HG03520 (cell line): ENCODE measurements around the gene SUSD4.

Source experiments
- ATAC-seq: cut with Tn5 transposase; IDR thresholded peaks from one replicate; pipeline ENCODE4 v1.9.1; 2021; ENCODE audit warnings: mild to moderate bottlenecking, moderate library complexity; ENCODE audit not compliant: unreplicated experiment

Gene SUSD4

GRCh38 chr1:223363057-223363855 lies 720 bp downstream of the SUSD4 start:
- no peak for ATAC-seq

- no peak for ATAC-seq
Observed at GRCh38 chr1:223358826-223359225, 5.2 kb downstream of the SUSD4 start.

GRCh38 chr1:223355699-223356098 lies 8.3 kb downstream of the SUSD4 start:
- ATAC-seq: no peak

- ATAC-seq: no peak
Observed at GRCh38 chr1:223353939-223354338, 10.0 kb downstream of the SUSD4 start.

GRCh38 chr1:223352944-223353343 lies 11.0 kb downstream of the SUSD4 start:
- no peak for ATAC-seq

- ATAC-seq: no peak
Observed at GRCh38 chr1:223350361-223350908, 13.5 kb downstream of the SUSD4 start.

- no peak for ATAC-seq
Observed at GRCh38 chr1:223349241-223349640, 14.7 kb downstream of the SUSD4 start.

- no peak for ATAC-seq
Observed at GRCh38 chr1:223348439-223348838, 15.5 kb downstream of the SUSD4 start.

- ATAC-seq: no peak
Observed at GRCh38 chr1:223347583-223347982, 16.4 kb downstream of the SUSD4 start.

- ATAC-seq: no peak
Observed at GRCh38 chr1:223346311-223346710, 17.7 kb downstream of the SUSD4 start.

GRCh38 chr1:223345720-223346119 lies 18.3 kb downstream of the SUSD4 start:
- ATAC-seq: no peak

GRCh38 chr1:223344491-223344890 lies 19.5 kb downstream of the SUSD4 start:
- no peak for ATAC-seq

- ATAC-seq: no peak
Observed at GRCh38 chr1:223343692-223344091, 20.3 kb downstream of the SUSD4 start.

GRCh38 chr1:223341121-223341520 lies 22.9 kb downstream of the SUSD4 start:
- no peak for ATAC-seq

GRCh38 chr1:223340637-223341036 lies 23.3 kb downstream of the SUSD4 start:
- ATAC-seq: no peak

GRCh38 chr1:223339861-223340260 lies 24.1 kb downstream of the SUSD4 start:
- no peak for ATAC-seq

GRCh38 chr1:223338811-223339746 lies 24.9 kb downstream of the SUSD4 start:
- no peak for ATAC-seq

- no peak for ATAC-seq
Observed at GRCh38 chr1:223337174-223337869, 26.7 kb downstream of the SUSD4 start.

GRCh38 chr1:223334156-223334555 lies 29.8 kb downstream of the SUSD4 start:
- no peak for ATAC-seq

- ATAC-seq: no peak
Observed at GRCh38 chr1:223332997-223333396, 31.0 kb downstream of the SUSD4 start.

GRCh38 chr1:223331929-223332328 lies 32.0 kb downstream of the SUSD4 start:
- no peak for ATAC-seq
